ENCODE results near the gene SLC16A12. TPM values are rescaled to one million over a fixed set of nuclear protein-coding genes. Genes with fewer than 3 reads are reported as not detected.
"Not testable (repeated sequence)": the region's sequence is repeated elsewhere in the genome, so short reads cannot be mapped to it uniquely, and the experiment has no call there.

SLC16A12 gene
- total RNA-seq, 1 experiment from 2014 or later = 0.26 TPM

DNA sequence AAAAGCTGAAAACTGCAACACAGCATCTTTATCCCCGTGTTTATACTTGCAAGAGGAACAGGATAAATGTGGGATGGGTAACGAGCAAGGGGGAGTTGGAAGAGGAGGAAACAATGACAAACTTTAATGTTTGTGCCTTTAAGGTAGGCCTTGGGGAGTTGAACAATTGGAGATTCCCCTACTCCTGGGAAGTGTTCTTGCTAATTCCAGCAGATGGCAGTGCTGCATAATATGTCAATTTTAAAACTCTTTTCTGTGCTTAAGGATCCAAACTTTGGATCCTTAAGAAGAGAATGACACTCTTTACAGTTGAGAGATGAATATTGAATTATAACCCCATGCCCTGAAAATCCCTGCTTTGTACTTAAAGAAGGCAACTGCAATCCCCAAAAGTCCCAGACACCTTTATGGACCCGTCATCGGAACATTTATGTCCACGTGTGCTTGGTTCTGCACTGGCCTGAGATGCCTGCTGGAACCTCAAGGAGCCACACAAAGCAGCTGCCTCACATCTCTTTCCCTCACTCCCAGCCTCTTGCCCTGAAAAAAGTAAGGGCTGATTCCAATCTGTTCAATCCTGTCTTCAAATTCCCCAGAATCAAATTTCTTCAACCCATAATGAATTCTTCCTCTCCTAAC lies 109.0 kb downstream of the SLC16A12 start:
- DNase-seq (ENCODE audit: low read depth) = peak; percentile 58

DNA sequence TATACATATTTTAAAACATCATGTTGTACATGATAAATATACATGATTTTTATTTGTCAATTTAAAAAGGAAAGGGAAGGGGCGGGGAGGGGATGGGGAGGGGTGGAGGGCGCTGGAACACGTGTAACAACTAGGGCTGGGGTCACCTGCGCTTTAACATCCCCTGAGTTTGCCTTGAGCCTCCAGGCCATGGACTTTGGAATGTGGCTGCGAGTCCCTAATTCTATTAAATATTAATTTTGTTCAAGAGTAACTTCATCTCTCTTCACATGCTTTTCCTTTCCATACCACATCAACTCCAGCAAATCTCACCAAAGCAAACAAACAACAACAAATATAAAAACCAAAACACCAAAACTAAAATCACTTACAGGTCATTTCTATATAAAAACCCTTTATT lies 110.4 kb downstream of the SLC16A12 start:
- DNase-seq (ENCODE audit: low read depth) = no peak

GRCh38 chr10:89421018-89421476 lies 114.3 kb downstream of the SLC16A12 start:
- no peak for DNase-seq (ENCODE audit: low read depth)

DNA sequence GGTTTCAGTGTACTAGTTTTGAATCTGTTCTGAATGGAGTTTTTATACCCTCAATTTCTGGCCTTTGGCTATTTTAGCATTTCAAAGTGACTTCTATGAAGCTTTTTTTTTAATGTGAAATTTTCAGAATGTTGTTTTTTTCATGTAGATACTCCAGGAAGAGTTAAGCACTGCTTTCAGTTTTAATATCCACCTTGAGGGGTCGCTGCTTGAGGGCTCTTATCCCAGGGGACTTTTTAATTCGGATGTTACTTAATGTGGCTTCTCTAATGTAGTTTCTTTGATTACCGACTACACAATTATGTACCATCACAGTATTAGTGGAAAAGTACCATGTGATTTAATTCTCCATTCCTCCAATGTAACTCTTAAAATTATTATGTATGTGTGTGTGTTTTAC lies 115.8 kb downstream of the SLC16A12 start:
- DNase-seq (ENCODE audit: low read depth) = no peak

DNA sequence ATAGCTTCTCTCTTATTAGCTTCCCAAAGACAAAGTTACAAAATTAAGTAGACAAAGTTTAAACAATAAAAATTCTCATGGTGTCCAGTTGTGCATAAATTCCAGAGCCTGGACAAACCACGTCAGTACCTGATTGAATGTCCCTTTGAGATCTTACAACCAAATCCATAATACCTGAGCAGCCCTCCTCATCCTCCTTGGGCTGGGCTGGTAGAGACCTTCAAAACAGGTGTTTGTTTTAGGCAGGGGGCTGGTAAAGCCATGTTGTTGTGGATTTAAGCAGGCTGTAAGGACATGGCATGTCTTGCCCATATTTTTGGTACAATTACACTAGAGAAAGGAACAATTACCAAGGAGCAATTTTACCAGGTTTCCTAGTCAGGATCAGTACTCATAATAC lies 118.9 kb downstream of the SLC16A12 start:
- no peak for DNase-seq (ENCODE audit: low read depth)

DNA sequence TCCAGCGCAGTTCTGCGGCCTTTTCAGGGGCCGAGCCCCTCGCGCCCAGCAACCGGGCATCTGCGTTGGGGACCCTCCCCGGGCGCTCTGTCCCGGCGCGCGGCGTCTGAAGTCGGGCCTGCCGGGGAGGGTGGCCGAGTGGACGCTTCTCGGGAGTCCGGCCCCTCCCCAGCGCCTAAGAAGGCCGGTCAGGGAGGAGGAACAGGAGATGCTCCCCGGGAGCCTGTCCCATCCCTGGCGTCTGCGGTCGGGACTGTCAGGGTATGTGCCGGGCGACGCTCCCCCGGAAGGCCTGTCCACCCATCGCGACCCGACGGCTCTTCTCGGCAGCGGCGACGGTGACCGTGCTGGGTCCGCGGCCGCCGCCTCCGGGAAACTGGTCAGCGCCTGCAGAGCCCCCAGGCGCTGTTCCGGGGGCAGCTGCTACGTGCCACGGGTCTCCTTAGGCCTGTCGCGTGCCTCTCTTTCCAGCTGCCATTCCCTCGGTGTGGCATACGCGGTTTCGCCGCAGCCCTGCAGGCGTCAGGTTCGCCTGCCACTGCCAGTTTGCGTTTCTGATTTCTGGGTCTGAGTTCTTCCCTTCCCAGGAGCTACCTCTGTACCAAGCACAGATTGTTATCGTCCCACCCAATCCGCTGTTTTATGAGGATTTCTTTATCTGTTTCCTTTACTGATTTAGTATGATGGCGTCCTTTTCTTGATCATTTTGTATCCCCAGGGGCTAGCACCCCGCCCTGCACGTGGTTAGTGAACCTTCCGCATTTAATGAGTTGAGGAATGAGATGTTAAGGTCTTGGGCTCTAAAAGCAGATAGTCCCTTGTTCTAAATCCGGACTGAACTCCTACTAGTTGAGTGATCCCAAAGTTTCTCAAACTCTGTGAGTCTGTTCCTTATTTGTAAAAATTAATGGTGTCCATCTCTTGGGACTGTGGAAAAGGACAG lies 120.2 kb downstream of the SLC16A12 start:
- peak; percentile 51 for DNase-seq (ENCODE audit: low read depth)

DNA sequence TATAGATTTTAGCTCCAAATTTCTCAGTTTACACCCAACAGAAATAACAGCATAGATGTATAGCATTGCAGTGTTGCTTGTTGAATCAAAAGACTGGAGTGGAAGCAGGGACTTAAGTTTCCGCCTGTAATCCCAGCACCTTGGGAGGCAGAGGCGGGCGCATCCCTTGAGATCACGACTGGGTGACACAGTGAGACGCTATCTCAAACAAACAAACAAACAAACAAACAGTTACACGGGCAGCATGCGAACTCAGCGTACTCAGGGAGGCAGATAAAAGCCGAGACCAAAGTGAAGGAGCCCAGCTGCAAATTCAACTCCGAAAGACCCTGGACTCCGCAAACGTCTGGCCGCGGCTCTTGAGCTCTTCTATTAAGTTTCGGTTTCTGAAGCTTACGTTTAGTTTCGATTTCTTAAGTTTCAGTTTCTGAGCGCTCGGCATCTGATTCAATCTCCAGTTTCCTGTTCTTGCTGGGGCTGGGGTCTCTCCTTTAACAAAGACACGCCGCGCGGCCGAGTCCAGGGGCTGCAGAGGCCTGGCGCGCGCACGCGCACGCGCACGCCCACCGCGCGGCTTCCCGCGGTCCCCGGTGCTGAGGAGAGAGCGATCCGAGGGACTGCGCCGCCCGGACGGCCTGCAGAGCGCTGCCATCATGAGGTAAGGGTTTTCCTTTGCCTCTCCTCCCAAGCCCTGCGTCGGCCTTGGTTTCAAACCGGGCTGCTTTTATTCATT lies 121.1 kb downstream of the SLC16A12 start, which contains the start of gene IFIT5:
TSS of gene IFIT5 (plus strand) at position 423 of the 733 bp plus-strand sequence. CDS start at position 654, 231 bp downstream.
- DNase-seq (ENCODE audit: low read depth) = peak; percentile 74

DNA sequence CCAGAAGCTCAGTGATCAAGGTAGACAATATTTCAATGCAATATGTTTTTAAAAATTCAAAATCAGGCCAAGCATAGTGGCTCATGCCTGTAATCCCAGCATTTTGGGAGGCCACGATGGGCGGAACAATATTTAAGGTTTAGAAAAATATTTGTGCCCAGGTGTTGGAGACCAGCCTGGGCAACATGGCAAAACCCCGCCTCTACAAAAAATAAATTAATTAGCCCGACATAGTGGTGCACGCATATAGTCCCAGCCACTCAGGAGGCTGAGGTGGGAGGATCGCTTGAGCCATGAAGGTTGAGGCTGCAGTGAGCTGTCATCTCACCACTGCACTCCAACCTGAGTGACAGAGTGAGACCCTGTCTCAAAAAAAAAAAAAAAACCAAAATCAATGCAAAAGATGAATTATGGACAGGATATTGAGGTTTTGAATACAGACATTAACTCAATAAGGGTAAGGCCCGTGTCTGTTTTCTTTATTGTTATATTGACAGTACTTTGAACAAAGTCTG lies 121.9 kb downstream of the SLC16A12 start:
- DNase-seq (ENCODE audit: low read depth) = no peak

GRCh38 chr10:89412276-89412675 lies 123.1 kb downstream of the SLC16A12 start:
- not testable (repeated sequence) for DNase-seq (ENCODE audit: low read depth)

- DNase-seq (ENCODE audit: low read depth) = not testable (repeated sequence)
Observed at GRCh38 chr10:89411135-89411534, 124.3 kb downstream of the SLC16A12 start.

DNA sequence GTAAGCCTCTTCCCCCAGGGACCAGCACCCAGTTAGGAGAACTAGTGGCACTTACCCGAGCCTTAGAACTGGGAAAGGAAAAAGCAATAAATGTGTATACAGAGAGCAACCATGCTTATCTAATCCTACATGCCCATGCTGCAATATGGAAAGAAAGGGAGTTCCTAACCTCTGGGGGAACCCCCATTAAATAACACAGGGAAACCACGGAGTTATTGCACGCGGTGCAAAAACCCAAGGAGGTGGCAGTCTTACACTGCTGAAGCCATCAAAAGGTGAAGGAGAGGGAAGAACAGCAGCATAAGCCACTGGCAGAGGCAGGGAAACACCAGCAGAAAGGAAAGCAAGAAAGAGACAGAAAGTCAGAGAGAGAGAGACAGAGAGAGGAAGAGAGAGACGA lies 124.8 kb downstream of the SLC16A12 start:
- DNase-seq (ENCODE audit: low read depth) = not testable (repeated sequence)

GRCh38 chr10:89409282-89409681 lies 126.1 kb downstream of the SLC16A12 start:
- not testable (repeated sequence) for DNase-seq (ENCODE audit: low read depth)

- not testable (repeated sequence) for DNase-seq (ENCODE audit: low read depth)
Observed at GRCh38 chr10:89407792-89408191, 127.6 kb downstream of the SLC16A12 start.

DNA sequence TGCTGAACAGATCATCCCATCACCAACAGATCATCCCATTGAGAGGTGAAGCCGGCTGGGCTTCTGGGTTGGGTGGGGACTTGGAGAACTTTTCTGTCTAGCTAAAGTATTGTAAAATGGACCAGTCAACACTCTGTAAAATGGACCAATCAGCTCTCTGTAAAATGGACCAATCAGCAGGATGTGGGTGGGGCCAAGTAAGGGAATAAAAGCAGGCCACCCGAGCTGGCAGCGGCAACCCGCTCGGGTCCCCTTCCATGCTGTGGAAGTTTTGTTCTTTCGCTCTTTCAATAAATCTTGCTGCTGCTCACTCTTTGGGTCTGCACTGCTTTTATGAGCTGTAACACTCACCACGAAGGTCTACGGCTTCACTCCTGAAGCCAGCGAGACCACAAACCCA lies 129.2 kb downstream of the SLC16A12 start:
- DNase-seq (ENCODE audit: low read depth) = not testable (repeated sequence)

GRCh38 chr10:89404104-89405047 lies 131.0 kb downstream of the SLC16A12 start:
- peak; percentile 32 for DNase-seq (ENCODE audit: low read depth)

DNA sequence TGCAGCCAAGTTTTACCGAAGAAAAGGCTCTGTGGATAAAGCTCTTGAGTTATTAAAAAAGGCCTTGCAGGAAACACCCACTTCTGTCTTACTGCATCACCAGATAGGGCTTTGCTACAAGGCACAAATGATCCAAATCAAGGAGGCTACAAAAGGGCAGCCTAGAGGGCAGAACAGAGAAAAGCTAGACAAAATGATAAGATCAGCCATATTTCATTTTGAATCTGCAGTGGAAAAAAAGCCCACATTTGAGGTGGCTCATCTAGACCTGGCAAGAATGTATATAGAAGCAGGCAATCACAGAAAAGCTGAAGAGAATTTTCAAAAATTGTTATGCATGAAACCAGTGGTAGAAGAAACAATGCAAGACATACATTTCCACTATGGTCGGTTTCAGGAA lies 132.4 kb downstream of the SLC16A12 start:
- no peak for DNase-seq (ENCODE audit: low read depth)

DNA sequence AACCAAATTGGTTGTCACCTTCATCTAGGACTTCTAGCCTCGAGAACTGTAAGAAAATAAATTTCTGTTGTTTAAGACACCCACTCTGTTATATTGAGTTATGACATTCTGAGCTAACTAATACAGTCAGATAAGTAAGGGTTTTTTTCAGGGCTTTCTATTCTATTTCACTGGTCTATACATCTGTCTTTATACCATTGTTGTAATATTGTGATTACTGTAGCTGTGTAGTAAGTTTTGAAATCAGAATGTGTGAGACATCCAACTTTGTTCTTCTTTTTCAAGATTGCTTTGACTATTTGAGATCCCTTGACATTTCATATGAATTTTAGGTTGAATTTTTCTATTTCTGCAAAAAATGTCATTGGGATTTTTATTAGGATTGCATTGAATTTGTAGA lies 135.4 kb downstream of the SLC16A12 start:
- DNase-seq (ENCODE audit: low read depth) = no peak

DNA sequence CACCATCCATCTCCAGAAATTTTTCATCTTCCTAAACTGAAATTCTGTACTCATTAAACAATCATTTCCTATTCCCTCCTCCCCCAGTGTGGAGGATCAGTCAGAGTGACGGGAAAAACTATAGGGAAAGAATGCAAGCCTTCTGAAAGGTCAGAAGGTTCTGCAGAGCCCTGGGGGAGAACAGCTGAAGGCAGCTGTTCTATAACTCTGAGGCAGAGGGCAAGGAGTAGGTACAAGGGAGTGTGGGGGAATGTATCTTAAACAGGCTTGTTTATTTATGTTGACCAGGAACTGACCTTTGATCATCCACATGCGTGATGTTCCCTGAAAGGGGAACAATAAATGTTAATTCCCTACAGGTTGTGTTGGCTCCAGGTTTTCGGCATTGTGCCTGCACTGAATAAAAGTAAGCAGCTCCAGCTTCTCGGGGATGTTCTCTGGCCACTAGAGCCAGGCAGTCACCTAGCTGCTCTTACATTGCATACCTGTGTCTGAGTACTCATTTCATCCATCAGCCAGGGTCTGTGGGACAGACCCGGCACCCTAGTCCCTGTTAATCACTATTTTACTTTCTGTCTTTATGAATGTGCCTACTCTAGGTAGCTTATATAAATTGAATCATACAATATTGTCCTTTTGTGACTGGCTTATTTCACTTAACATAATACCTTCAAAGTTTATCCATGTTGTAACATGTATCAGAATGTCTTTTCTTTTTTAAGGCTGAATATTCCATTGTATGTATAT lies 137.2 kb downstream of the SLC16A12 start:
- DNase-seq (ENCODE audit: low read depth) = no peak

DNA sequence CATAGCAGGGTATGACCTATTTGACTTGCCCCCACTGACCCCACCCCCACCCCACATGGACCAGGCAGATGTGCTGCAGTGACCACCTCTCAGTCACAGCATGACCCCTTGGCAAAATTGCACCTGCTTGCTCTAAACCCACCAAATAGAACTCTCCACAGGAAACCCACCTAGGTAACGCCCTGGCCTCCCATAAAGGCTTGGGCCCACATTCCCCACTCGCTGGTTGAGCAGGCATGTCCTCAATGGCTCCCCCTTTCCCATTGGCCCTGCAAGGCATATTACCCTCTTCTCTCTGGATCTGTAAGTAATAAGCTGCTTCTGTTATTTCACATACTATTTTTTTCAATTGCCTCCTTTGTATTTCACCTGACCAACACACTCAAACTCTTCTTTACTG lies 140.3 kb downstream of the SLC16A12 start:
- DNase-seq (ENCODE audit: low read depth) = no peak
